OCI-LY1 (cell line): ENCODE data around the gene CACNA1B.

Source experiments
- H2AFZ ChIP-seq: fragments of 200-600 bp; sonication (generic), shearing (Covaris generic); 2 replicates; pipeline ENCODE4 v1.6.0; 2014; ENCODE audit warnings: antibody characterized with exemption, mild to moderate bottlenecking, low read length
- H3F3A ChIP-seq: fragments of 200-600 bp; sonication (generic), shearing (Covaris generic); 2 replicates; pipeline ENCODE4 v1.6.0; 2014; ENCODE audit warnings: mild to moderate bottlenecking, antibody characterized with exemption, low read length, moderate library complexity; ENCODE audit not compliant: insufficient read depth
- H3K27ac ChIP-seq: fragments of 200-600 bp; sonication (generic); 2 replicates; pipeline ENCODE4 v1.5.1; 2014; ENCODE audit warnings: low read length, mixed run types, mild to moderate bottlenecking, low read depth; ENCODE audit not compliant: poor library complexity, severe bottlenecking
- H3K27me3 ChIP-seq: fragments of 200-600 bp; sonication (generic); 2 replicates; pipeline ENCODE4 v1.6.0; 2014; ENCODE audit warnings: antibody characterized with exemption, mild to moderate bottlenecking, low read length, moderate library complexity; ENCODE audit not compliant: insufficient read depth
- H3K36me3 ChIP-seq: fragments of 200-600 bp; sonication (generic); 2 replicates; pipeline ENCODE4 v1.6.1; 2014; ENCODE audit warnings: mild to moderate bottlenecking, antibody characterized with exemption, low read length, moderate library complexity, mixed read lengths; ENCODE audit not compliant: insufficient read depth
- H3K4me1 ChIP-seq: fragments of 200-600 bp; sonication (generic); 2 replicates; pipeline ENCODE4 v1.5.1; 2014; ENCODE audit warnings: mild to moderate bottlenecking, low read length, moderate library complexity; ENCODE audit not compliant: insufficient read depth, severe bottlenecking
- H3K4me2 ChIP-seq: fragments of 200-600 bp; sonication (generic), shearing (Covaris generic); 2 replicates; pipeline ENCODE4 v1.6.1; 2014; ENCODE audit warnings: low read length
- H3K4me3 ChIP-seq: fragments of 200-600 bp; sonication (generic); 2 replicates; pipeline ENCODE4 v1.5.1; 2014; ENCODE audit warnings: low read length, low read depth, mild to moderate bottlenecking, mixed read lengths; ENCODE audit not compliant: poor library complexity, severe bottlenecking
- H3K79me2 ChIP-seq: fragments of 200-600 bp; shearing (Covaris generic); 2 replicates; pipeline ENCODE4 v1.6.1; 2016; ENCODE audit warnings: mixed run types, low read length, mixed read lengths; ENCODE audit not compliant: insufficient read depth
- H3K9ac ChIP-seq: fragments of 200-600 bp; sonication (generic), shearing (Covaris generic); 2 replicates; pipeline ENCODE4 v1.6.1; 2014; ENCODE audit warnings: mild to moderate bottlenecking, low read length, mixed read lengths
- H3K9me2 ChIP-seq: fragments of 200-600 bp; sonication (generic), shearing (Covaris generic); 2 replicates; pipeline ENCODE4 v1.6.1; 2014; ENCODE audit warnings: low read depth, mild to moderate bottlenecking, low read length, mixed read lengths
- H3K9me3 ChIP-seq: fragments of 200-600 bp; shearing (Covaris generic); 2 replicates; pipeline ENCODE4 v1.6.1; 2014; ENCODE audit warnings: low read length, mixed read lengths
- H4K20me1 ChIP-seq: fragments of 200-600 bp; sonication (generic), shearing (Covaris generic); 2 replicates; pipeline ENCODE4 v1.6.0; 2016; ENCODE audit warnings: mild to moderate bottlenecking, low read length; ENCODE audit not compliant: insufficient read depth
- CTCF ChIP-seq: fragments of 200-600 bp; sonication (generic), shearing (Covaris generic); IDR thresholded peaks from 2 replicates; pipeline ENCODE4 v1.5.1; 2017; ENCODE audit warnings: mild to moderate bottlenecking, antibody characterized with exemption, low read length, moderate library complexity, mixed read lengths
- EZH2 ChIP-seq: fragments of 200-600 bp; sonication (generic), shearing (Covaris generic); IDR thresholded peaks from 2 replicates; pipeline ENCODE4 v1.8.0; 2017; ENCODE audit warnings: borderline replicate concordance, mixed run types, mild to moderate bottlenecking, antibody characterized with exemption, low read length, moderate library complexity, mixed read lengths

The CACNA1B gene

GRCh38 chr9:138040446-138041430 lies 163.2 kb downstream of the CACNA1B start:
- no peaks in the 10 kb centered on the region for H3K9me3 ChIP-seq
- H3K79me2 ChIP-seq = no peaks in the 10 kb centered on the region
- no peaks in the 10 kb centered on the region for H3K36me3 ChIP-seq
- no peaks in the 10 kb centered on the region for H4K20me1 ChIP-seq
- H2AFZ ChIP-seq = no peak overlapping the region
- H3K27ac ChIP-seq = no peak overlapping the region
- no peak overlapping the region for H3K9ac ChIP-seq
- H3K4me2 ChIP-seq = no peak overlapping the region
- no peak for TF ChIP-seq EZH2
- no peak for TF ChIP-seq CTCF
- no peak overlapping the region for H3K4me3 ChIP-seq
- no peaks in the 10 kb centered on the region for H3F3A ChIP-seq
- no peaks in the 10 kb centered on the region for H3K27me3 ChIP-seq
- H3K9me2 ChIP-seq = no peaks in the 10 kb centered on the region
- H3K4me1 ChIP-seq = no peaks in the 10 kb centered on the region

- Histone ChIP-seq H3K4me1 (no peaks in the 10 kb centered on the region), H3K9me3 (no peaks in the 10 kb centered on the region), H4K20me1 (no peaks in the 10 kb centered on the region), H3K4me2 (no peak overlapping the region), H3F3A (no peaks in the 10 kb centered on the region), H3K9me2 (no peaks in the 10 kb centered on the region), H3K27me3 (no peaks in the 10 kb centered on the region; the same call in 1 of the 2 replicates), H3K27ac (no peak overlapping the region), H3K79me2 (no peaks in the 10 kb centered on the region), H2AFZ (no peak overlapping the region), H3K36me3 (no peaks in the 10 kb centered on the region), H3K4me3 (no peak overlapping the region), H3K9ac (no peak overlapping the region)
- no peak for TF ChIP-seq CTCF
- no peak for TF ChIP-seq EZH2
Measured at GRCh38 chr9:138042146-138042545, 164.6 kb downstream of the CACNA1B start.

GRCh38 chr9:138042640-138043039 lies 165.1 kb downstream of the CACNA1B start:
- Histone ChIP-seq H3K36me3 (no peaks in the 10 kb centered on the region), H3K27me3 (no peaks in the 10 kb centered on the region; the same call in 1 of the 2 replicates), H3K9me3 (no peaks in the 10 kb centered on the region), H3K9ac (no peak overlapping the region), H3K4me1 (no peaks in the 10 kb centered on the region), H3F3A (no peaks in the 10 kb centered on the region), H3K27ac (no peak overlapping the region), H3K4me2 (no peak overlapping the region), H3K79me2 (no peaks in the 10 kb centered on the region), H3K9me2 (no peaks in the 10 kb centered on the region), H2AFZ (no peak overlapping the region), H4K20me1 (no peaks in the 10 kb centered on the region), H3K4me3 (no peak overlapping the region)
- TF ChIP-seq EZH2 = no peak
- TF ChIP-seq CTCF = no peak
